AML-193 (cell line): Measurements from ENCODE around the gene GRAPL.
"Not testable (repeated sequence)": the region's sequence is repeated elsewhere in the genome, so short reads cannot be mapped to it uniquely, and the experiment has no call there.

ENCODE experiments used
- DNase-seq, 2 experiments: peaks; one replicate each; lab custom pipeline; 2025; lab: John Stamatoyannopoulos, UW

Gene GRAPL

GRCh38 chr17:19136605-19137004, 9.2 kb downstream of the GRAPL start:
- DNase-seq = not testable (repeated sequence)

- DNase-seq = not testable (repeated sequence)
These were observed 10.6 kb downstream of the GRAPL start for GRCh38 chr17:19137959-19138358.

DNA sequence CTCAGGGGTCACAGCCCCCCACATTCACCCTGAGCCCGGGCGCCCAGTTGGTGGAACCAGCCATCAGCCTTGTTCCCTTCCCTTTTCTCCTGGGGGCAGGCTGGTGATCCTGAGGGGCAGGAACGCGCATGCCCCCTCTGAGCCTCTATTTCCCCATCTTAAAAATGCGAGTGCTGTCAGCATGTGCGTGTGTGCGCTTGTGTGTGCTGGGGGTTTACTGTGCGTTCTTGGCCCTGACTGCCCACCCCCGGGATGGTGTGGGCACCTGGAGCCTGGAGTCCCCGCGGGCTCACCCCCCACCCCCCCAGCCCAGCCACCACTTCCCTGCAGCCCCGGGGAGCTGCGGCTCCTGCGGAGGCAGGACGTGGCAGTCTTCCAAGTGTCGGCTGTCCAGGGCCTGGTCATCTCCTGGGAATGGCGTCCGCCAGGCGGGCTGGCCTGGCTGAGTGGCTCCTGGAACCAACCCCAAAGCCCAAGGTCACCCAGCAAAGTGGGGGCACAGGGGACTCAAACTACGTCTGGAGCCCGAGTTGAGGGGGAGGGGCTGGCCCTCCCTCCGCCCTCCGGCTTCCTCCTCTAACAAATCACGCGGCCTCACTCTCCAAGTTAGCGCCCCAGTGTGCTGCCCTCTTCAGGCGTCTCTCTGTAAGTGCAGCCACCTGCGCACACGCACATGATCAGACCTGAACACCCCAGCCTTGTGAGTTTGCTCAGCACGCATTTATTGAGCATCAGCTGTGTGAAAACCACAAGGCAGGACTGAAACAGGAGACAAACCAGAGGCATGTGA, 14.2 kb downstream of the GRAPL start:
- not testable (repeated sequence) for DNase-seq

DNA sequence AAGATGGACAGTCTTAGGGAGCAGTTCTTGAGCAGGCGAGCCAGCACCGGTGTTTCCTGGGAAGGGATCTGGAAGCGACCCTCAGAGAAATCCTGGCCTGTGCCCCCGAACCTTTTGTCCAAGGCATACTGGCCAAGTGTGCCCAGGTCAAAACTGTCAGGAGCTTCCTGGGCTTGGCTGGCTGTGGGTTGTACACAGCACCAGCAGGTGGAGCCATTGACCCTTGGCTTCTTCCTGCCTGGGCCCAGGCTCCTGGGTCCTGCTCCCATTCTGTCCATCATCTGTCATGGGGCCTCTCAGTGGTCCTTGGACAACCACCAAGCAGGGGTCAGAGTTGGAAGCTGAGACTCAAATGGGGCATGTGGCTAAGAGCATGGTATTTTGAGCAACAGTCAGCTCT, 15.0 kb downstream of the GRAPL start:
- DNase-seq = not testable (repeated sequence)

- not testable (repeated sequence) for DNase-seq
These were observed 15.8 kb downstream of the GRAPL start for GRCh38 chr17:19143097-19143777.

DNA sequence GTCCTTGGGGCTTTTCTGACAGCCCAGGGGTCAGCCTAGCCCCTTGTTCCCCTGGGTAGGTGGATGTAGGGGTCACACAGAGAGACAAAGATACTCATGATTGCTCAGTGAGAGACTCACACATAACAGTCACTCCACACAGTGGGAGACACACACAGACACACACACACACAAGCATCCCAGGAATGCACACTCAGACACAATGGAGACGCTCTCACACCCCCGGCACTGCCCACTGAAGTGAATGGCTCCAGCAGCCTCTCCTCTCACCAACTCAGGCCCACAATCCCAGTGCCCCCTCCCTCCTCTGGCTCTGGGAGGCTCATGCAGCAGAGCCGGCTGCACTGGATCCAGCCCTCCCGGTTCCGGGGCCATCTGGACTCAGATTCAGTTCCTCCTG, 17.0 kb downstream of the GRAPL start:
- not testable (repeated sequence) for DNase-seq

DNA sequence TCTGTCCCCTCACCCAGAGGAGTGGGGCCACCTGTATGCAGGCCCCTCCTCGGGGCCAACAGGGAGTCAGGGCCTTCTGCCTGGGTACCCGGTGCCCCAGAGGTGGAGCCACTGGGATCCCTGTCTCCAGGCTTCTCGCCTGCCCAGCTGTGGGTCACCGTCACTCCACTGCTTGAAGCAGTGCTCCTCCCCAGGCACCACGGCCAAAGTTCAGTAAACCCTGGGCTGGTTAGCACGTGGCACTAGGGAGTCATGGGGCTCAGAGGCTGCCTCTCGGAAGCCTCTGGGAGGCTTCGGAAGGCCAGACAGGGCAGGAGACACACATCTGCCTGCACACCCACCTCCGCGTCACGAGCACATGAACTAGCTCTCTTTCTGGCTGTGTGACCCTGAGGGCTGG, 18.1 kb downstream of the GRAPL start:
- not testable (repeated sequence) for DNase-seq

GRCh38 chr17:19150678-19151615, 23.6 kb downstream of the GRAPL start:
- DNase-seq = not testable (repeated sequence)

DNA sequence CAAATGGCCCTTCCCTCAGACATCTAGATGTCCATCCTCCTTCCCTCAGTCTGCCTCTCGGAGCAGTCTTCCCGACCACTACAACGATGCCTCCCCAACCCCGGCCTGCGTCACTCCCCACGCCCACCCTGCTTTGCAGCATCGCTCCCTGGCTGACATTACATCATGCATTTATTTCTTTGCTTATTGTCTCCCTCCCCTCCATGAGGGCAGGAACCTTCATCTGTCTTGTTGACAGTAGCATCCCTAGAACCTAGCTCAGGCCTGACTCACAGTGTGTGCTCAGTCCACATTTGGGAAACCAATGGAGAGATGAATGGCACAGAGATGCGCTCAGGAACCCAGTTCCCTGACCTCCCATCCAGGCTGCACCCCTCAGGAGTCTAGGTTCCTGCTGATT, 30.2 kb downstream of the GRAPL start:
- not testable (repeated sequence) for DNase-seq

- not testable (repeated sequence) for DNase-seq
These were observed 31.1 kb downstream of the GRAPL start for GRCh38 chr17:19158478-19158877.

- DNase-seq = not testable (repeated sequence)
These were observed 31.5 kb downstream of the GRAPL start for GRCh38 chr17:19158938-19159337.

DNA sequence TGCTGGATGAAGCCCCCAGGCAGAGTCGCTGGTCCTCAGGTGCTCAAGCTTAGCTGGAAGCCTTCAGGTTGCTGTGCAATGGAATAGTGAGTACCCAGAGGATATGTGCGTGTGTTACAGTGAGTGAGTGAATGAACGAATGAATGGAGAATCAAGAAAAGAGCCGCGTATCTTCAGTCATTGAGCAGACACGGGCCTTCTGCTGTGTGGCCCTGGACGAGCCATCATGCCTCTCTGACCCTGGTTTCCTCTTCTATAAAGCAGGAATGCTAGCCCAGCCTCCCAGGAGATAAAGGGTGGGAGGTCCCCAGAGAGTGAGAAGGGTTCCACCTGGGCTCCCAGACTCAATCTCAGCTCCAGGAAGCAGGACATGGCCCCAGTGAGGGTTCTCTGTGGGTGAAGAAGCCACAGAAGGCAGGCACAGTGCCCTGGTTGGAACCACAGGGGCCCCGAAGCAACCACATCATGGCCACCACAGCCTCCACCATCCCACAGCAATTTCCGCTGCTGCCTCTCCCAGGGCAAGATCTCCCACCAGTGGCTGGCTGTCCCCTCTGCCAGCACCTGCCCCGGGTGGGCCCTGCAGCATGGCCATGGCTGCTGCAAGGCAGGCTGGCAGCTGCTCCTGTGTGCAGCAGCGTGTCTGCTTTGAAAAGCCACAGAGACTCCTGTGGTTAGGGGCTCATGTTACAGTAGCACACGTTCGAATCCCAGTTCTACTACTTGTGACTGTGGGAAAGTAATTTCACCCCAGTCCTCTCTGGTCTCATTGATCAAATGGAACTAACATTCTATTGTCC, 34.1 kb downstream of the GRAPL start:
- not testable (repeated sequence) for DNase-seq

DNA sequence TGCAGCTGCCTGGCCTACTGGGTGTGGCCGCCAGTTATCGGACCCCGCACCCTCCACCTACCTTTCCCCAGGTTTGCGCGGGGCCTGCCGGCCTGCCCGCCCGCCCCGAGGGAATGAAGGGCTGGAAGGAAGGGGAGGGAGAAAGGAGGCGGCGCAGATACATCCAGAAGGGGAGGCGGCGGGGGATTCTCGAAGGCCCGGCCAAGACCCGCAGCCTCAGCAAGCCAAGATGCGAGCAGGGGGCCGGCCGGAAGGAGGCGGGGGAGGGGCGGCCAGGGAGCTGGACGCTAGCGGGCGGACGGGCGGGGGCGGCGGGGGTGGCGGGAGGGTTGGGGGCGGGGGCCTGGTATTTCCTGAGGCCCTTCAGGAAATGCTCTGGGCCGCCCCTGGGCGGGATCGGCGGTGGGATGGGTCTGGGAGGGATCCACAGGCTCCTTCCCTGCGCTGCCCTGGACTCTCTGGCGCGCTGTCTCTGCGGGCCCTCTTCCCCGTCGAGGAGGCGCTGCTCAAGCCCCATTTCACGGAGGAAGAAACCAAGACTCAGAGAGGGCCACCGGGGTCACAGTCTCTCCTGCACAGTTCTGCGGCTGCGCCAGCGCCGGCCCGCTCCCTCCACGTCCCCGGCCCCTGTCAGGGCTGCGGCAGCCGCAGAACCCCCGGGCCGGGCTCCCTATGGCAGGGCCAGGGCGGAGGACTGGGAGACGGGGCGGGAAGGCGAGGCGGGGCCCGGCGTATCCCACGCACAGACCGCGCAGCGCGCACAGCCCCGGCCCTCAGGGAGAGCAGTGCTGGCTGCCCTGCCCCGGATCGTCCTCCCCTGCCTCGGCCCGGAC, 35.2 kb downstream of the GRAPL start:
- not testable (repeated sequence) for DNase-seq

GRCh38 chr17:19174422-19174821, 47.0 kb downstream of the GRAPL start:
- DNase-seq = not testable (repeated sequence)

- not testable (repeated sequence) for DNase-seq
These were observed 48.0 kb downstream of the GRAPL start for GRCh38 chr17:19175410-19175809.

DNA sequence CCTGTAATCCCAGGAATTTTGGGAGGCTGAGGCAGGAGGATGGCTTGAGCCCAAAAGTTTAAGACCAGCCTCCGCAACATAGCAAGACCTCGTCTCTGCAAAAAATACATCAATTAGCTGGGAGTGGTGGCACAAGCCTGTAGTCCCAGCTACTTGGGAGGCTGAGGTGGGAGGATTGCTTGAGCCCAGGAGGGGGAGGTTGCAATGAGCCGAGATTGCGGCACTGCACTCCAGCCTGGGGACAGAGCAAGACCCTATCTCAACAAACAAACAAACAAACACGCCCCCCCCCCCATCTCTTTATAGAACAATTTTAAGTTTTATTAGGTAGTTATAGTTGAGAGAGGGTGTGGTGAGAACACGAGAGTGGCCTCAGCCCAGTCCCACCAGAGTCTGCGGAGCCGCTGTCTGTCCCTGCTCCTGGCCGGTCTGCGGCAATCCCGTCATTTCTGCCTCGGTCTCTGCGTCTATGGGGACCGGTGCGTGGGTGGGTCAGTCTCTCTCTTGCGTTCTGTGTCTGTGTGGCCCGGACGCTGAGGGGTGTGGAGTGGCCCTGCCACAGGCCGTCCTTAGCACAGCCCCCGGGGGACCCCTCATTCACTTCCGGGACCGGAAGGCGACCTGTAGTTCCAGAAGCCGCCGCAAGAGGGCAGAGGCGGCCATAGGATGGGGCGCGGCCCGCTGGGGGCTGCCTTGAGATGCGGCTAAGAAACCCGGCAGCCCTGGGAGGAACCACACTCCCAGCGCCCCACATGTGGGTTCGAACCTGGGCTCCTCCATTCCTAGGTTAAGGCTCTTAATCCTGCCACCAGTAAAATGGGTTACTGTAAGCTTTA, 53.9 kb downstream of the GRAPL start:
- DNase-seq = not testable (repeated sequence)

- DNase-seq = not testable (repeated sequence)
These were observed 60.8 kb downstream of the GRAPL start for GRCh38 chr17:19187883-19188869.
